HepG2 (cell line): ENCODE results near the gene PEPD. TPM values are rescaled to one million over a fixed set of nuclear protein-coding genes. Genes with fewer than 3 reads are reported as not detected.

Experiments used
- ATAC-seq: fragments of 200-7000 bp; cut with Tn5 transposase; 3 replicates; pipeline ENCODE4 v1.9.1; 2020; ENCODE audit warnings: mild to moderate bottlenecking, moderate library complexity
- BruUV-seq: library from RNA; stranded (reverse); fragments of 400-500 nt; replicated peaks from 2 replicates; lab custom pipeline; 2021; lab: Mats Ljungman, UMichigan
- CTCF ChIA-PET: fragments of 300-600 bp; formaldehyde crosslinking; extraction: SDS; loops from one replicate; lab custom pipeline; 2021; ENCODE audit warnings: low total read pairs, inconsistent platforms, low intra/inter-chr PET ratio; lab: Yijun Ruan, JAX
- POLR2A ChIA-PET: fragments of 350-600 bp; sonication (Branson Sonifier 250); formaldehyde crosslinking; loops from one replicate; lab custom pipeline; 2020; ENCODE audit warnings: antibody characterized with exemption, inconsistent platforms; lab: Yijun Ruan, JAX
- DNase-seq: peaks from one replicate; pipeline ENCODE4 v3.0.0-alpha.2; 2015; ENCODE audit warnings: low spot score
- FAIRE-seq: peaks from 3 replicates; lab custom pipeline; 2011; peaks lifted over from hg19 to GRCh38; lab: Jason Lieb, UNC
- H2AFZ ChIP-seq: one replicate; pipeline ENCODE4 v1.6.1; 2011; ENCODE audit warnings: low read length, inconsistent platforms
- H3K27ac ChIP-seq: fragments of 300-600 bp; 3 replicates; pipeline ENCODE4 v1.8.0; 2011; ENCODE audit warnings: mixed run types, mild to moderate bottlenecking, mixed read lengths, low read length, inconsistent platforms; ENCODE audit not compliant: insufficient read depth; ENCODE audit errors: extremely low read length
- H3K27me3 ChIP-seq, 2 experiments: fragments of 200-600 bp in 1 of 2; 2 replicates in 1 of 2; 3 replicates in 1 of 2; pipeline versions ENCODE4 v1.6.0 to v1.8.0; 2011; ENCODE audit warnings: low read length in 2 of 2, mild to moderate bottlenecking in 2 of 2, moderate library complexity in 2 of 2, inconsistent platforms in 1 of 2; ENCODE audit not compliant: insufficient read depth in 2 of 2, control insufficient read depth in 1 of 2
- H3K36me3 ChIP-seq, 2 experiments: fragments of 200-600 bp in 1 of 2; replicated peaks in 1 of 2; 2 replicates in 1 of 2; 3 replicates in 1 of 2; pipeline versions ENCODE4 v1.5.1 to v1.8.0; 2011; ENCODE audit warnings: low read length in 2 of 2, inconsistent platforms in 1 of 2; ENCODE audit not compliant: insufficient read depth in 2 of 2, control insufficient read depth in 1 of 2
- H3K4me1 ChIP-seq: 2 replicates; pipeline ENCODE4 v1.5.1; 2012; ENCODE audit warnings: low read length, inconsistent platforms; ENCODE audit not compliant: insufficient read depth
- H3K4me2 ChIP-seq: 2 replicates; pipeline ENCODE4 v1.6.0; 2011; ENCODE audit warnings: low read depth, low read length, inconsistent platforms
- H3K4me3 ChIP-seq, 3 experiments: fragments of 200-600 bp in 1 of 3; sonication (generic), shearing (Covaris generic) in 1 of 3; replicated peaks in 1 of 3; 2 replicates each; pipeline ENCODE4 v1.5.1; 2011 to 2016; ENCODE audit warnings: low read length in 3 of 3, inconsistent platforms in 2 of 3, low read depth in 2 of 3, mild to moderate bottlenecking in 2 of 3, control low read depth in 1 of 3, mixed read lengths in 1 of 3; ENCODE audit not compliant: insufficient read depth in 1 of 3
- H3K79me2 ChIP-seq: one replicate; pipeline ENCODE4 v1.6.1; 2011; ENCODE audit warnings: low read length, inconsistent platforms; ENCODE audit not compliant: insufficient read depth
- H3K9ac ChIP-seq: 2 replicates; pipeline ENCODE4 v1.6.0; 2011; ENCODE audit warnings: mild to moderate bottlenecking, low read depth, low read length, inconsistent platforms; ENCODE audit not compliant: insufficient read depth
- H3K9me3 ChIP-seq: 2 replicates; pipeline ENCODE4 v1.5.1; 2012; ENCODE audit warnings: mild to moderate bottlenecking, low read length
- H4K20me1 ChIP-seq: 2 replicates; pipeline ENCODE4 v1.6.0; 2011; ENCODE audit warnings: inconsistent platforms, mild to moderate bottlenecking, low read length, moderate library complexity; ENCODE audit not compliant: insufficient read depth
- AGO2 ChIP-seq: fragments of 200-400 bp; formaldehyde crosslinking; optimal IDR thresholded peaks from 2 replicates; pipeline ENCODE3; 2017; ENCODE audit warnings: mild to moderate bottlenecking, low read depth, low read length, moderate library complexity
- FOXO4 ChIP-seq: sonication (generic); formaldehyde crosslinking; conservative IDR thresholded peaks from 2 replicates; pipeline ENCODE4 v1.8.1; 2023; ENCODE audit warnings: missing genetic modification reagents
- JARID2 ChIP-seq: sonication (generic); formaldehyde crosslinking; IDR thresholded peaks from 2 replicates; pipeline ENCODE4 v1.8.1; 2023; ENCODE audit warnings: missing genetic modification reagents, inconsistent platforms; ENCODE audit not compliant: insufficient replicate concordance
- MEIS2 ChIP-seq: sonication (generic); formaldehyde crosslinking; IDR thresholded peaks from 2 replicates; pipeline ENCODE4 v1.9.0; 2021; ENCODE audit warnings: mild to moderate bottlenecking, missing genetic modification reagents
- MLLT10 ChIP-seq: sonication (generic); formaldehyde crosslinking; IDR thresholded peaks from 2 replicates; pipeline ENCODE4 v1.4.0; 2020; ENCODE audit warnings: missing genetic modification reagents
- MZF1 ChIP-seq: sonication (generic); formaldehyde crosslinking; IDR thresholded peaks from 2 replicates; pipeline ENCODE4 v1.8.1; 2023; ENCODE audit warnings: mild to moderate bottlenecking, missing genetic modification reagents, borderline replicate concordance
- PTBP1 ChIP-seq: fragments of 200-400 bp; formaldehyde crosslinking; IDR thresholded peaks from 2 replicates; pipeline ENCODE4 v1.6.1; 2018; ENCODE audit warnings: low read length, low read depth; ENCODE audit not compliant: poor library complexity, severe bottlenecking
- RFXAP ChIP-seq: sonication (generic); formaldehyde crosslinking; IDR thresholded peaks from 2 replicates; pipeline ENCODE4 v1.4.0; 2020; ENCODE audit warnings: missing genetic modification reagents, borderline replicate concordance
- YY1 ChIP-seq: IDR thresholded peaks from 2 replicates; pipeline ENCODE4 v1.6.1; 2011; ENCODE audit warnings: low read length, low read depth, moderate library complexity, mild to moderate bottlenecking; ENCODE audit not compliant: insufficient read depth, insufficient replicate concordance
- ZNF101 ChIP-seq: sonication (generic); formaldehyde crosslinking; IDR thresholded peaks from 2 replicates; pipeline ENCODE4 v1.4.0; 2020; ENCODE audit warnings: mild to moderate bottlenecking, low read depth, missing genetic modification reagents, borderline replicate concordance
- ZNF282 ChIP-seq: fragments of 450-650 bp; IDR thresholded peaks from 2 replicates; pipeline ENCODE4 v1.6.1; 2018; ENCODE audit not compliant: partially characterized antibody
- ZNF674 ChIP-seq: sonication (generic); formaldehyde crosslinking; IDR thresholded peaks from 2 replicates; pipeline ENCODE4 v1.5.0; 2020; ENCODE audit warnings: low read depth, mild to moderate bottlenecking, missing genetic modification reagents
- ZSCAN25 ChIP-seq: sonication (generic); formaldehyde crosslinking; IDR thresholded peaks from 2 replicates; pipeline ENCODE4 v1.8.0; 2022; ENCODE audit warnings: mild to moderate bottlenecking, missing genetic modification reagents
- WGBS: methylation state at CpG from one replicate; pipeline ENCODE4 v1.1.6; 2017; ENCODE audit warnings: low lambda C conversion rate; 5-methylcytosine and 5-hydroxymethylcytosine counted together
- in situ Hi-C: cut with HindIII; loops from 2 replicates; pipeline ENCODE4 v1.10.0; 2017; ENCODE audit warnings: low pct_unique_long_range_greater_than_20kb; ENCODE audit not compliant: extremely low pct_ligation_motif_present
- intact Hi-C: fragments of 100-400 bp; cut with micrococcal nuclease; formaldehyde crosslinking; loops from one replicate; pipeline ENCODE4 v1.10.0; 2022; ENCODE audit not compliant: unreplicated experiment
- polyA plus RNA-seq, 8 experiments: library from polyadenylated mRNA; depleted of rRNA in 3 of 8; stranded (reverse) in 7 of 8; unstranded in 1 of 8; fragments of >200 nt; fragmentation: Illumina TruSeq in 4 of 8; extraction: Trizol in 4 of 8; gene quantifications; 2 replicates each; pipeline versions ENCODE4 v1.2.1 to v1.2.3, GENCODE V29; 2011 to 2016; ENCODE audit warnings: low read depth in 4 of 8, missing spikeins in 1 of 8, mixed read lengths in 1 of 8; ENCODE audit not compliant: insufficient read depth in 1 of 8
- total RNA-seq, 5 experiments: library from RNA; depleted of rRNA; stranded (reverse); fragments of >200 nt; fragmentation: Illumina TruSeq; extraction: Trizol; gene quantifications; 2 replicates each; pipeline ENCODE4 v1.2.3, GENCODE V29; 2016; ENCODE audit warnings: low read depth in 1 of 5
- TF ChIP-seq, protein P1 (sequence below): sonication (generic); formaldehyde crosslinking; IDR thresholded peaks from 2 replicates; pipeline ENCODE4 v1.4.0; 2020; ENCODE audit warnings: missing genetic modification reagents
- TF ChIP-seq, protein P2 (sequence below): sonication (generic); formaldehyde crosslinking; conservative IDR thresholded peaks from 2 replicates; pipeline ENCODE4 v1.5.0; 2020; ENCODE audit warnings: missing genetic modification reagents
- TF ChIP-seq, protein P3 (sequence below): sonication (generic); formaldehyde crosslinking; IDR thresholded peaks from 2 replicates; pipeline ENCODE4 v1.4.0; 2020; ENCODE audit warnings: mild to moderate bottlenecking, missing genetic modification reagents

Gene PEPD
- total and polyA plus RNA-seq, 2 of the 13 experiments (the other 11 are each of a cell fraction or from before 2014, with no cell fraction given), result 60.7 to 75.1 TPM

DNA sequence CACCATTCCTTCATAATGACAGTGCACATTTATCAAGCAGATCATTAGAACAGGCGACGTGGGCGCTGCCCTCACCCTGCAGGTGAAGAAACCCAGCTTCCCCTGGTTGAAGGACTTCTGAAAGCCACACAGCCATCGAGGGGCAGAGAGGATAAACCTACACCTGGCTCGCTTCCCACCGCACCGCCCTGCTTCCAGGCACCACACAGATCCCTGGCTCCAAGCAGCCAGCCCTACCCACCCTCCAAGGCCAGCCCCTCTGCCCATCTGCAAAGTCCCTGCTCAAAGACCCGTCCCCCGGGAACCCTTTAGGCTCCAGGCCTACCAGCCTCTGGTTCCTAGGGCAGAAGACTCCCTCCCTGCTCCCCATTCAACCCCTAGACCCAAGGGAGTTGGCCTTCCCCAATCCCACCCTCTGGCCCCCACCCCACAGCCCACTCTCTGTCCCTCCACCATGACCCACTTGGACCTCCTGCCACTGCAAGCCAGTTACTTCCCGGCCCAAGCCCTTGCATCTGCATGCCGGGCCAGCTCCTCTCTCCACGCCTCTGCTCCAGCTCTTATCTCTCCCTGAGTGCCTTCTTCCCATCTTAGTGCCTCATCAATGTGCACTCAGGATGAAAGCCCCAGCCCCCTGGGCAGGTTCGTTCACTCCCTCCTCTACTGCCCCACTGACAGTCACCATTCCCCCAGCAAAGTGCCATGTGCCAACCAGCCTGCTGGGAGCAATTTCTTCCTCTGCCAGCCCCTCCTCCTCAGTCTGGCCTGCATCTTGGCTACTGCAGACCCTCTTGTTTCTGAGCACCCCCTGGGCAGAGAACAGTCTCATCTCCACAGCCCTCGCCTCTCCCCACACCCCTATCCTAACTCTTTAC lies 28.0 kb downstream of the PEPD start (continued):
- TF ChIP-seq, protein P1, sequence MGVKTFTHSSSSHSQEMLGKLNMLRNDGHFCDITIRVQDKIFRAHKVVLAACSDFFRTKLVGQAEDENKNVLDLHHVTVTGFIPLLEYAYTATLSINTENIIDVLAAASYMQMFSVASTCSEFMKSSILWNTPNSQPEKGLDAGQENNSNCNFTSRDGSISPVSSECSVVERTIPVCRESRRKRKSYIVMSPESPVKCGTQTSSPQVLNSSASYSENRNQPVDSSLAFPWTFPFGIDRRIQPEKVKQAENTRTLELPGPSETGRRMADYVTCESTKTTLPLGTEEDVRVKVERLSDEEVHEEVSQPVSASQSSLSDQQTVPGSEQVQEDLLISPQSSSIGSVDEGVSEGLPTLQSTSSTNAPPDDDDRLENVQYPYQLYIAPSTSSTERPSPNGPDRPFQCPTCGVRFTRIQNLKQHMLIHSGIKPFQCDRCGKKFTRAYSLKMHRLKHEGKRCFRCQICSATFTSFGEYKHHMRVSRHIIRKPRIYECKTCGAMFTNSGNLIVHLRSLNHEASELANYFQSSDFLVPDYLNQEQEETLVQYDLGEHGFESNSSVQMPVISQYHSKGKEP (CRISPR knock-in tag), result no peak
- no peak for TF ChIP-seq MZF1 (CRISPR knock-in tag)
- TF ChIP-seq ZSCAN25 (CRISPR knock-in tag), result no peak

- H4K20me1 ChIP-seq, result no peaks in the 10 kb centered on the region
- BruUV-seq, result no TSS peak
- intact Hi-C loops, result no loop called here
- FAIRE-seq (no peak), ATAC-seq (no peak), DNase-seq (no peak)
- no peak overlapping the region for H3K27ac ChIP-seq
- in situ Hi-C loops, result no loop called here
- H3K9ac ChIP-seq, result no peak overlapping the region
- no peaks in the 10 kb centered on the region for H3K27me3 ChIP-seq
- no peak overlapping the region for H3K4me3 ChIP-seq
- H3K4me1 ChIP-seq, result no peaks in the 10 kb centered on the region
- WGBS, result 97% methylated on average over 8 of the region's 8 CpGs
- H3K36me3 ChIP-seq, result peaks cover 2 to 7% of the 10 kb centered on the region in 2 experiments; a peak in 2 of 5 replicates
- ChIA-PET POLR2A (no interaction called here), CTCF (no interaction called here)
- no peaks in the 10 kb centered on the region for H3K9me3 ChIP-seq
- no peak overlapping the region for H2AFZ ChIP-seq
- no peaks in the 10 kb centered on the region for H3K79me2 ChIP-seq
- no peak overlapping the region for H3K4me2 ChIP-seq
- TF ChIP-seq, protein P2, sequence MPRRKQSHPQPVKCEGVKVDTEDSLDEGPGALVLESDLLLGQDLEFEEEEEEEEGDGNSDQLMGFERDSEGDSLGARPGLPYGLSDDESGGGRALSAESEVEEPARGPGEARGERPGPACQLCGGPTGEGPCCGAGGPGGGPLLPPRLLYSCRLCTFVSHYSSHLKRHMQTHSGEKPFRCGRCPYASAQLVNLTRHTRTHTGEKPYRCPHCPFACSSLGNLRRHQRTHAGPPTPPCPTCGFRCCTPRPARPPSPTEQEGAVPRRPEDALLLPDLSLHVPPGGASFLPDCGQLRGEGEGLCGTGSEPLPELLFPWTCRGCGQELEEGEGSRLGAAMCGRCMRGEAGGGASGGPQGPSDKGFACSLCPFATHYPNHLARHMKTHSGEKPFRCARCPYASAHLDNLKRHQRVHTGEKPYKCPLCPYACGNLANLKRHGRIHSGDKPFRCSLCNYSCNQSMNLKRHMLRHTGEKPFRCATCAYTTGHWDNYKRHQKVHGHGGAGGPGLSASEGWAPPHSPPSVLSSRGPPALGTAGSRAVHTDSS (CRISPR knock-in tag), result no peak
- TF ChIP-seq MEIS2 (CRISPR knock-in tag) (no peak), YY1 (no peak), ZNF674 (CRISPR knock-in tag) (no peak), MLLT10 (CRISPR knock-in tag) (no peak), ZNF282 (no peak), JARID2 (CRISPR knock-in tag) (no peak), ZNF101 (CRISPR knock-in tag) (no peak), AGO2 (no peak), FOXO4 (CRISPR knock-in tag) (no peak), RFXAP (no peak), PTBP1 (no peak)
- TF ChIP-seq, protein P3, sequence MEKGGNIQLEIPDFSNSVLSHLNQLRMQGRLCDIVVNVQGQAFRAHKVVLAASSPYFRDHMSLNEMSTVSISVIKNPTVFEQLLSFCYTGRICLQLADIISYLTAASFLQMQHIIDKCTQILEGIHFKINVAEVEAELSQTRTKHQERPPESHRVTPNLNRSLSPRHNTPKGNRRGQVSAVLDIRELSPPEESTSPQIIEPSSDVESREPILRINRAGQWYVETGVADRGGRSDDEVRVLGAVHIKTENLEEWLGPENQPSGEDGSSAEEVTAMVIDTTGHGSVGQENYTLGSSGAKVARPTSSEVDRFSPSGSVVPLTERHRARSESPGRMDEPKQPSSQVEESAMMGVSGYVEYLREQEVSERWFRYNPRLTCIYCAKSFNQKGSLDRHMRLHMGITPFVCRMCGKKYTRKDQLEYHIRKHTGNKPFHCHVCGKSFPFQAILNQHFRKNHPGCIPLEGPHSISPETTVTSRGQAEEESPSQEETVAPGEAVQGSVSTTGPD (CRISPR knock-in tag), result no peak
Observed at GRCh38 chr19:33492951-33493350, 28.6 kb downstream of the PEPD start.
